Central memory CD4-positive, alpha-beta T cell (primary cell): ENCODE results near the gene LRRC51.
"Not testable (repeated sequence)": the region's sequence is repeated elsewhere in the genome, so short reads cannot be mapped to it uniquely, and the experiment has no call there.

ENCODE experiments used
- DNase-seq: peaks from one replicate; pipeline ENCODE4 v3.0.0; 2022

The LRRC51 gene

DNA sequence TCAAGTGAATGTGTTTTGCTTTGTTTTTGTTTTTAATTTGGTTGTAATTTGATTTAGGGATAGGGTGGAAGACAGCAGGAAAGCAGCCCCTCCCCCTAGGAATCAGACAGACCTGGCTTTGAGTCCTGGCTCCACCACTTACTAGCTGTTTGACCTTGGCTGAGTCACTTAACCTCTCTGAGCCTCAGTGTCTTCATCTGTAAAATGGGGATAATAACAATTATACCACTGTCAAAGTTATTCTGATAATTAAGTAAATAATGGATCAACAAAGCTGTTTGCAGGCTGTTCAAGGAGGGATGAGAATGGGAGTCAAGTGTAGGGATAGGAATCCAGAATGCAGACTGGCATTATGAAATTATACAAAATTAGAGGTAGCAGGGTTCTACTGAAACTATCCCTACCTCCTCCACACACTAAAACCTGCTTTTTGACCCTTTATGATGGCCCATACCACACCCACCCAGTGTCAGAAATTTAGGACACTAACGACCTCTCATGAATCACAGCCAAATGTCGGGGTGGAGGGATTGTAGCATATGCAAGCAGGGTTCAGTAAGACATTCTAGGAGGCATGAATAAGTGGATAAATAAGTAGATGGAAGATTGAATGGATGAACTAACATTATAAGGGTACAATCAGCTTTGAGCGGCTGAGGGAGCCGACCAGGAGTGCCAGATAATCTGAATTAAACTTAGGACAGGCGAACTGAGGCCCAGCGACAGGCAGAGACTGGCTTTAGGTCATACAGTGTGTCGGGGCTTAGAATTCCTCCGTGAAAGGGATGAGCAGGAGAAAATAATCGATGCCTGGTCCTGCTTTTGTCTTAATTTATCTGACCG is 30.9 kb downstream of the LRRC51 start:
- DNase-seq, result no peak

DNA sequence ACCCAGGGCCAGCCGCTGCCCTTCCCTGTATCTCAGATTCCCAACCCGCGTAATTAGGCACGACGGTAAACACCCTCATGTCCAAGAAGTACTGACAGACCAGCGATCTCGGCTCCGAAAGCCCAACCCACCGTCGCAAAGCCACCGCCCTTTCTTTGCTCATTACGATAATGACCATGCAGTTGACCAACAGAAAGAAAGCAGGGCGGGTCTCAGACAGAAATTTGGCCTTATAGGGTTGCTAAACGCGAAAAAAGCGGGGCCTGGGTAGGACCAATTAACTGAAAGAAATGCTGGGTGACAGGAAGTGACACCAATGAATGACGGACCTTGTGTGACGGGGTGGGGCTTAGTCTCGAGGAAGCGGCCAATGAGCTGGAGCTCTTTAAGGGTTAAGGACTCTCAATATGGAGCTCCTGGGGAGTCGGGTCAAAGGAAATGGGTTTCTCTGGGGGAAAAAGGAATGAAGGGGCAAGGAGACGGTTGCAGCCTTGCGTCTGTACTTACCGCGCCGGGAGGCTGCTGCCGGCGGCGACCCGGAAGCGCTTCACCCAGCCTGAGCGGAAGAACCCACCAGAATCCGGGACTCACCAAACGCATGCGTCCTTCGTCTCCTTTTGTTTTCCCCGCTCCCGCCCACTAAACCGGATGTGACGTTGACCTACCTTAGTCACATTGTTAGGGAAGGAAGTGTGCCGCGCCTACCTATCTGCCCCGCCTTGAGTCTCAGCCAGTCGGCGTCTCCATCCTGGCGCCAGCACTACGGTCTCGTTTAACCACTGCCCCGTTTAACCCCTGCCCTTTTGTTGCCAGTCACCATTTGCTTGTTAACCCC is 31.7 kb downstream of the LRRC51 start, which contains the start of gene ANAPC15:
TSS of gene ANAPC15 (minus strand) at position 553 of the 835 bp plus-strand sequence. CDS start 1,419 bp downstream, outside the sequence.
- DNase-seq, result peak; percentile 99

DNA sequence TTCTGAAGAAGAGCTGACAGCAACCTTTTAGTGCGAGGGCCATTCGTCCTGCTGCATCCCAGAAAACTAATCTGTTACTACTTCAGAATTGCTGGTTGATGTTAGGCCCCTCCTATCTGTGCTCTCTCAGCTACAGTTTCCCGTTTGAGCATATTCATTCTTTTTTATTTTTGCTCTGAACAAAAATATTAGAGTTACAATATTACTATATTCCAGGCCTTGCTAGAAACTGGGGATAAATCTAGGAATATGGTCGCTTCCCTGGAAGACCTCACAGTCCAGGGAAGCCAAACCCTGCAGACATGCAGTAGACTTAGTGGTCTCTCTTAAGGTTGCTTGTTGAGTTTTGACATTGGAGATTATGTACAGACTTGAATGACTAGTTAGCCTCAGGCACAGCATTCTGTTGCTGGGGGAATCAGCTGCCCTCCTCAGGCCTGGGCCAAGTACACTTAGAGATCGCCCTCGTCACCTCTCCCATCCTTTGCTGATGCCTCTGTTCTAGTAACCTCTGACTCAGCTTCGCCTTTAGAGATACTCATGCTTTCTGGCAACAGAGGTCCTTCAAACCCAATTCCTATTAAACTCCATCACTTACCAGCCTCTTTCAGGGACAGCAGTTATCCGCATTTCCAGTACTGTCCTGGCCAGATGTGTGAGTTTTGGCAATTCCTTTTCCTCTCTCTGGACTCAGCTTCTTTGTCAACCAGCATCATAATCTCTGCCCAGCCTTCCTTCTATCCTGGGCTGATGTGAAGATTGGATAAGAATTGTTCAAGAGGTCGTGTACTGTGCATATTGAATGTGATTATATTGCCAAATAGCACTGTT is 32.5 kb downstream of the LRRC51 start:
- no peak for DNase-seq

DNA sequence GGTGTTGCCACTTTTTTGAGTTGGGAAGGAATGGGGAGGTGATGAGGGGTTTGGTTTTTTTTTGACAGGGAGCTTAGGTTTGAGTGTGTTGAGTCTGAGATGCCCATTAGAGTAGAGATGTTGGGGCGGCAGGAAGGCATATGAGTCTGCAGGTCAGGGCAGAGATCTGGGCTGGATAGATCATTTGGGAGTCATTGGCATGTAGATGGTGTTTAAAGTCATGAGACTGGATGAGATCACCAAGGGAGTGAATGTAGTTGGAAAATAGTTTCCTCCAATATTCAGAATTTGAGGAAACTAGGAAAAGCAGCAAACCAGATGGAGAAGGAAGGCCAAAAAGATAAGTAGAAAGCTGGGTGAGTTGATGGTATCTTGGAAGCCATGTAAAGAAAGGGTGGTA is 33.9 kb downstream of the LRRC51 start:
- DNase-seq, result no peak

DNA sequence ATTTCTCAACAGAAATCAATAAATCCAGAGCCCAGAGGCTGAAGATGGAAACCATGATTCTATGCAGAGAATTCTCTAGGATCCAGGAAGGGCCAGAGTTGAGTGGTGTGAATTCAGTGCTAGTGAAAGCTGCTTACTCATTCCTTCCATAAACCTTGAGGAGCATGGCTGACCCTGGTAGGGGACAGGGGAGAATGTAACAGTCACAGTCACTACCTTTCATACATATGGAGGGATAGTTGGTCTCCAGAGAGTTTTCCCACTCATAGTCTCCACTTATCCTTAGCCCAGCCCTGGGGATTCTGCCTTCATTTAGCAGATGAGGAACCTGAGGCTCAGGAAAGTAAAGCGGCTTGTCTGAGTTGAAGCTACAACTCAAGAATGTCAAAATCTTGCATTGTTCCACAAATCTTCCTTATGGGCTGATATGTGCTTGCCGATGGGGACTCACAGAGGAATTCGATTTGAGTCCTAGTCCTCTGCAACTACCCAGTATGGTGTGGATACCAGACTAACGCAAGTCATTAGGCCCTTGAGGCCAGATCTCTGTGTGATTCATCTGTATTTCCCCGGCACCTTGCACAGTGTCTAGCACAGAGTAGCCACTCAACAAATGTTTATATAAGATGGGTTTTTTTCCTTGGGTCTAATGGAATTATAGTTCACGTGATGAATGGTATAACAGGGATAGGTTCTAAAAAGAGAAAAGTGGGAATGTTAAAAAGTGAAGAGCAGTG is 35.5 kb downstream of the LRRC51 start:
- no peak for DNase-seq

DNA sequence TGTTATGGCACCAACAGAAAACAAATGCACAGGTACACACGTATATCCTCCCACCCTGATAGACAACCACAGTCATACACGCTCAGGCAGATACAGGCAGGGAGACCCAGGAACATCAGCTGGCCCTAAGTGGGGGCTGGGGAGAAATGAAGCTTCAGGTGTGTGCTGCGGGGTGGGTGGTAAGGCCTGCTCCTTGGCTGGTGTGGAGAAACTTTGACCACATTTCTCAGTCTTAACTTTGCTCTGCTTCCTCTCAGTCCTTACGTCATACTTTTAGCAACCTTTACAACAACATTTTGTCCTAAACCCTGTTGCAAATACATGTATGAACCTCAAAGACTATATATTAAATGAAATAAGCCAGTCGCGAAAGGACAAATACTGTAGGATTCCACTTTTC is 38.5 kb downstream of the LRRC51 start:
- DNase-seq, result no peak

DNA sequence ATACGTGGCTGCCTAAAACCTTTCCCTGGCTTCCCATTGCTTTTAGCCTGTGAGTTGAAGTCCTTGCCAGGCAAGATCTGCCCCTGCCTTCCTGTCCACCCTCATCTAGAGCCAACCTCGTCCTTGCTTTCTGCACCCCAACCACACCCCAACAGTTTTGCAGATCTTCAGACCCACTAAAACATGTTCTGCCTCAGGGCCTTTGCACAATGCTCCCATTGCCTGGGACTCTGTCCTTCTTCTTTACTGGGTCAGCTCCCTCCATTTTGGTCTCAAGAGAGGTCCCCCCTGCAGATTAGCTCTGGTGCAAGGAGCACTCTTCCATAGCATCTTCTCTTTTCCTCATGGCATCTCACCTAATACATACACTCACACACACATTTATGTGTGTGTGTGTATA is 40.3 kb downstream of the LRRC51 start:
- DNase-seq, result no peak

DNA sequence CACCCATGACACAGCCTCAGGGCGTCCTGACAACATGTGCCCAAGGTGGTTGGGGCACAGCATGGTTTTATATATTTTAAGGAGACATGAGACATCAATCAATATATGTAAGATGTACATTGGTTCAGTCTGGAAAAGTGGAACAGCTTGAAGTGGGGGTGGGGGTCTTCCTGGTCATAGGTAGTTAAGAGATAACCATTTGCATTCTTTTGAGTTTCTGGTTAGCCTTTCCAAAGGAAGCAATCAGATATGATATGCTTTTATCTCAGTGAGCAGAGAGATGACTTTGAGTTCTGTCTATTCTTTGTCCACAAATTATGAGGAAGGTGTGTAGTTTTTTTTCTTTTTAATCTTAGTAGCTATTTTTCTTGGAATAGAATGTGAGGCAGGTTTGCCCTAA is 42.0 kb downstream of the LRRC51 start:
- DNase-seq, result no peak

DNA sequence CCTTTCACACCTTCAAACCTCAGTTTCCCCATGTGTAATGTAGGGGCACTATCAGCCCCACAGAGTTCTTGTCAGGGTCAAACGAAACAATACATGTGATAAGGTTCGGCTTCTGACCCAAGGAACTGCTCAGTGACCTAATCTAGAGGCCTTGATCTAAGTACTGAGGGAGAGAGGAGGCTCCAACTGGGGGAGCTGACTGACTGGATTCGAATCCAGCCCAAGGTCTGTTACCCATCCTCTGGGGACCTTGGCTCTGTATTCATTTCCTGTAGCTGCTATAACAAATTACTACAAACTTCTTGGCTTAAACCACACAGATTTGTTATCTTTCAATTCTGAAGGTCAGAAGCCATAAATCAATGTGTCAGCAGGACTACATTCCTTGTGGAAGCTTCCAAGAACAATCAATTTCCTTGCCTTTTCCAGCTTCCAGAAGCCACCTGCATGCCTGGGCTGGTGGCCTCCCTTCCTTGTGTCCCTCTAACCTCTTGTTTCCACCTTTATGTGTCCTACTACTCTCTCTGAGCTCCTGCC is 42.5 kb downstream of the LRRC51 start:
- DNase-seq, result no peak

DNA sequence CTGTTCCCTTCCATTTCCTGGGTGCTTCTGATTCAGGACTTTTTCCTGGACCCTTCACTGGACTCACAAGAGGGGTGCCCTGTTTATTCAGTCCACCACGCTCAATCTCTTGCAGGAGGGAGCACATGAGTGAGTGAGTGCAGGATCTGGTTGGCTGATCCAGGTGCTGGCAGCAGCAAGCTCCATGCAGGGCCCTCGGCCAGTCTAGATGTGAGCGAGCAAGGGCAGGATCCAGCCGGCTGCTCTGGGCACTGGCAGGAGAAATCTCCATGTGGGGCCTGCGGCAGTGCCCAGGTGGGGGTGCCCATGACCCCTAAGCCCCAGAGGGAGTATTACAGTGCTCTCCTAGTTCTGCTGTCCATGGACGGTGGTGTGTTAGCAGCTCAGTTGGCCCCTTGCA is 43.4 kb downstream of the LRRC51 start:
- no peak for DNase-seq

DNA sequence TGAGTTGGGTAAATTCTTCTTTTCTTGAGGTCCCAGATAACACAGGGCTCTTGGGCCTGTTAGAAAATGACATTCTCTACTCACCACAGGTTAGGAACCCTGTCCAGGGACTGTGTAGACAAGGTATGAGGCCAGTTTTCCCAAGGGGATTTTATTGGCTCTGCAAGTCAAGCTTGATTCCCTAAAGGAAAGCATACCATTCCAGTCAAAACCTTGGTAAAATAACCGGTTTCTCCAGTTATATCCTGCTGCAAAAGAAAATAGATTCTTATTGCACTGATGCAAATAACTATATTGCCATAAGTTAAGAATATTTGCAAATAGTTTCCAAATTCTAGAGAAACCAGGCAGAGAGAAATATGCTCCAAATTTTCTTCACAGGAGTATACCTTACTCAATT is 45.3 kb downstream of the LRRC51 start:
- no peak for DNase-seq

DNA sequence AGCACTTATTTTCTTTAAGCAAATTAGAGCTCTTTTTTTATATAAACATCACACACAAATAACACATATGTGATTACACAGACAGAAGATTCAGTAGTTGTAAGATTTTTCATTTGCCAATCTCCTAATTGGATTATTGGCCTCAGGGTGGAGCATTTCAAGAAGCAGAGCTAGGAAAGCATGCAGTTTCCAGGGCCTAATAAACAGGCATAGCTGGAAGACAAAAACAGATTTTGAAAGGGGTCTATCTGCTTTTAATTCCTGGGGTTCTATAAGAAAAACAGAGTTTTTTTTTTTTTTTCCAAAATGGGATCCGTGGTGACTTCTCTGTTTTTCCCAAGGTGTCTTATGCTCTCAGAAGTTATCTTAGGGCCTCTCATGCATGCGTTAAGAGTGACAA is 47.3 kb downstream of the LRRC51 start:
- DNase-seq, result no peak

DNA sequence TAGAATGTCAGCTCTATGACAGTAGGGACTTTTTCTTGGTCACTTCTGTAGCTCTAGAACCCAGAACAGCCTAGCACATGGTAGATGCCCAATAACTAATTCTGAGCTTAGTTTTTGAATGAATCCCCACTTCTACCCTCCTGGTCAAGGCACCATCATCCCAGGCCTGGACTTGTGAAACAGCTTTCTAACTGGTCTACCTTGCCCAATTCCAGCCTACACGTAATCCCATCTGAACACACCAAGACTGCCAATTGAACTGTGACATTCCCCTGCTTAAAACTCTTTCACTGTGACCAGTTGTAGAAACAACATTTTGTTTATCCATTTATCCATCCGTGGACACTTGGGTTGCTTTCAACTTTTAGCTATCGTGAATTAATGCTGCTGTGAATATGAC is 48.7 kb downstream of the LRRC51 start:
- no peak for DNase-seq

DNA sequence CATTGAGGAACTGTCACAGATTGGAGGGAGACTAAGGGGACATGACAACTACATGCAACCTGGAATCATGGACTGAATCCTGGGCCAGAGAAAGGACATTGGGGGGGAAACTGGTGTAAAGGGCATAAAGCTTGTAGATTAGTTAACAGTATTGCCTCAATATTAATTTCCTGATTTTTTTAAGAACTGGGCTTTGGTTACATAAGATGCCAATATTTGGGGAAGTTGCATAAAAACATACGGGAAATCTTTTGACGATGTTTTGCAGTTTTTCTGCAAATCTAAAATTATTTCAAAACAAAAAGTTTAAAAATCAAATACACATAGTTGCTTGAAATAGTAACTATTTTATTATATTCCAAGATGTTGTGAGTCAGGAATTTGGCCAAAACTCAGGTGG is 52.0 kb downstream of the LRRC51 start:
- no peak for DNase-seq

DNA sequence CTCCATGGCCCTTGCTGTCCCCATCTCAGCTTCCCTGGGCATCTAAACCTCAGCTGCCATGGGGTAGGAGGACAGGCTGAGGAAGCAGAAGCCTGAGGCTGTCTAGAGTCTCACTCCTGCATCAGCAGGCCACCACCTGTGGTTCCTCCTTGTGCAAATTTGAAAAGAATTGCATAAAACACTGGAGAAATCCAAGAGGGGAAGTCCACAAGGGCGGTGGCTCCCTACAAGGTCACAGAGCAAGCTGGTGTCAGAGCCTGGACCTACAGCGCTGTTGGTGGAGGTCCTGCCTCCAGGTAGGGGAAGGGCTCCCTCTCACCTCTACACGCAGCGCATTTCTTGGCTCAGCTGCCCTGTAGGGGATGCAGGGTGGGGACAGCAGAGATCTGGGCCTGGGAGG is 54.8 kb downstream of the LRRC51 start, which contains the start of gene FOLR3:
TSS of gene FOLR3 (plus strand) at position 253 of the 400 bp plus-strand sequence. CDS start 228 bp downstream, outside the sequence.
- not testable (repeated sequence) for DNase-seq

DNA sequence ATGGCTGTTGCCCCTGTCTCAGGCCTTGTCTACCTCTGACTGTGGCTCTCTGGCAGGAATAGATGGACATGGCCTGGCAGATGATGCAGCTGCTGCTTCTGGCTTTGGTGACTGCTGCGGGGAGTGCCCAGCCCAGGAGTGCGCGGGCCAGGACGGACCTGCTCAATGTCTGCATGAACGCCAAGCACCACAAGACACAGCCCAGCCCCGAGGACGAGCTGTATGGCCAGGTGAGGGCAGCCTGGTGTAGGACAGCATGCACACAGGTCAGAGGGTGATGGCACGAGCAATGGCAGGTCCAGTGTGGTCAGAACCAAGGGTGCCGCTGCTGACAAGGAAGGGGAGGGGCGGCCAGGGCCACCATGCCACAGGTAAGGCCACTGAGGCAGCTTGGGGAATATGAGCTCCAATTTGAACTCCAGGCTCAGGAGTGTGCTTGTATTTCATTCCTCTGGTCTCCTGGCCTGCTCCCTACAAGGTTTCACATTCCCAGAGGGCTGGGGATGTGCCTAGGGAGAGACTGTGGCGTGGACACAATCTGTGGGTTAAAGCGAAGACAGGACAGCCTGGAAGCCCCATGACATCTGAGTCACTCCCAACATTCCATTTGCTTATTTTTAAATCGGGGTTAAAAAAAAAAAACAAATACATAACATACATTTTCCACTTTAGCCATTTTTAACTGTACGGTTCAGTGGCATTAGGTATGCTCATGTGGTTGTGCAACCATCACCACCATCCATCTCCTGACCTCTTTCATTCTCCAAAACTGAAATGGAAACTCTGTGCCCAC is 55.4 kb downstream of the LRRC51 start:
- no peak for DNase-seq

DNA sequence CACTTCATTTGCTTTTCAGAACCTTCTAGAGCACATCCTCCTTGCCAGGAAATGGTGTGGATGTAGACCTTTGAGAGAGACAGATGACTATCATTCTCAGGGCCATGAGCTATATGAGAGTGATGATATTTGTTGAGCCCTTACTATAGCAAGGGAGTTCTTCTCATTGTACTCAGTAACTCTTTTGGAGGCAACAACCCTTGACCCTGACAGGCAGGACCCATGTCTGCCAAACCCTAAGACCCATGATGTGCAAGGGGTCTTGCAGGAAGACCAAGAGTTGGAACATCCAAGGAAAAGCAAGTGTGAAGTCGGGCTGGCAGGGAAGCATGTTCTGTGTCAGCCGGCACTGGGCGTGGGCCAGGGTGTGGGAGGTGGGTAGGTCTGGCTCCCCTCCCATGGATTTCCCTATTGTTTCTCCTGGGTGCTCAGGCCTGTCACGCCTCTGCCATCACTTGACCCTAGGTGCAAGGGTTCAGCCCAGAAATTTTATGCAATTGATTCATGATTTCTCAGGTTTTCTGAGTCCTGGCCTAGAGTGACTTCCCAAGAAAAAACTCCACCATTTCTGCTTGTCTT is 56.1 kb downstream of the LRRC51 start:
- DNase-seq, result no peak

DNA sequence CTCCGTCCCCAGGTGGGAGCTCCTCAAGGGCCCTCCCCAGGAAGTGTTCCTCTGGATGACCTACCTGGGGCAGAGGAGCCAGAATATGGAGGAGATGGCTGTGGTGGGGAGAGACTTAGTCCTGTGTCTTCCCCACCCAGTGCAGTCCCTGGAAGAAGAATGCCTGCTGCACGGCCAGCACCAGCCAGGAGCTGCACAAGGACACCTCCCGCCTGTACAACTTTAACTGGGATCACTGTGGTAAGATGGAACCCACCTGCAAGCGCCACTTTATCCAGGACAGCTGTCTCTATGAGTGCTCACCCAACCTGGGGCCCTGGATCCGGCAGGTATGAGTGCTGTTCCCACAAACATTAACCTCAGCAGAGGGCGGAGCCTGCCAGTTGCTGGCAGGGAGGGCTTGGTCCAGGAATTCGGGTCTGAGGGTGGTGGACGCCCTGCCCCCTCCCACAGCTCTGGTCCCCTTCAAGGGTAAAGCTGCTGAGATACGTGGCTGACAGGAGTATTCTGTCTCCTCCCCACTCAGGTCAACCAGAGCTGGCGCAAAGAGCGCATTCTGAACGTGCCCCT is 58.3 kb downstream of the LRRC51 start:
- DNase-seq, result no peak

DNA sequence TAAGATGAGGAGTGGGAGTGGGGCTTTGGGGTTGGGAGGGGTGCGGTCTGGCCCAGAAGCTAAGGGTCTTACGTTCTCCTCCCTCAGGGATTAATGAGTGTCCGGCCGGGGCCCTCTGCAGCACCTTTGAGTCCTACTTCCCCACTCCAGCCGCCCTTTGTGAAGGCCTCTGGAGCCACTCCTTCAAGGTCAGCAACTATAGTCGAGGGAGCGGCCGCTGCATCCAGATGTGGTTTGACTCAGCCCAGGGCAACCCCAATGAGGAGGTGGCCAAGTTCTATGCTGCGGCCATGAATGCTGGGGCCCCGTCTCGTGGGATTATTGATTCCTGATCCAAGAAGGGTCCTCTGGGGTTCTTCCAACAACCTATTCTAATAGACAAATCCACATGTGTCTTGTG is 58.9 kb downstream of the LRRC51 start:
- no peak for DNase-seq

DNA sequence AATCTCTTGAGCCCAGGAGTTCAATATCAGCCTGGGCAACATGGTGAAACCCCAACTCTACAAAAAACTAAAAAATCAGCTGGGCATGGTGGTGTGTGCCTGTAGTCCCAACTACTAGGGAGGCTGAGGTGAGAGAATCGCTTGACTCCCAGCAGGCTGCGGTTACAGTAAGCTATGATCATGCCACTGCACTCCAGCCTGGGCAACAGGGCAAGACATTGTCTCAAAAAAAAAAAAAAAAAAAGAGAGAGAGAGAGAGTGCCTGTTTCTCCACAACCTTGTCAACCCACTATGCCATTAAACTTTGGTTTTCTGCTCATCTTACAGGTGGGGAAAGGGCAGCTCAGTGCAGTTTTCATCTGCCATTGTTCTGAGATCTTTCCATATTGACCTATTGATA is 60.0 kb downstream of the LRRC51 start:
- DNase-seq, result no peak
